ENCODE data around the gene STK38L.

STK38L gene

GRCh38 chr12:27345376-27345775 lies 101.3 kb downstream of the STK38L start:
- no peak for DNase-seq (ENCODE audit: low read depth)

- no peak for DNase-seq (ENCODE audit: low read depth)
Observed at GRCh38 chr12:27347779-27348178, 103.7 kb downstream of the STK38L start.

GRCh38 chr12:27351476-27351875 lies 107.4 kb downstream of the STK38L start:
- DNase-seq (ENCODE audit: low read depth): no peak

- peak; percentile 17 for DNase-seq (ENCODE audit: low read depth)
Observed at GRCh38 chr12:27355486-27355885, 111.4 kb downstream of the STK38L start.

- peak; percentile 64 for DNase-seq (ENCODE audit: low read depth)
Observed at GRCh38 chr12:27355979-27356378, 111.9 kb downstream of the STK38L start.

GRCh38 chr12:27359578-27360340 lies 115.7 kb downstream of the STK38L start:
- DNase-seq (ENCODE audit: low read depth): no peak

GRCh38 chr12:27361372-27361771 lies 117.3 kb downstream of the STK38L start:
- DNase-seq (ENCODE audit: low read depth): no peak

GRCh38 chr12:27366621-27367020 lies 122.5 kb downstream of the STK38L start:
- no peak for DNase-seq (ENCODE audit: low read depth)

- peak; percentile 42 for DNase-seq (ENCODE audit: low read depth)
Observed at GRCh38 chr12:27367078-27367477, 123.0 kb downstream of the STK38L start.

All from amniotic epithelial cell (primary cell).